Sigmoid colon (tissue), 7 donors: ENCODE results near the gene ANO1. TPM values are rescaled to one million over a fixed set of nuclear protein-coding genes. Genes with fewer than 3 reads are reported as not detected.
A peak's percentile ranks its signal among the peaks of the same experiment; 100 is the strongest.

ENCODE experiments used
- DNase-seq: peaks from one replicate; pipeline ENCODE4 v3.0.0-alpha.2; 2019
- H3K27ac ChIP-seq, 4 donors: fragments of 200-600 bp; sonication (generic); one replicate each; pipeline ENCODE4 v1.5.1; 2016 to 2019; ENCODE audit warnings: mild to moderate bottlenecking in 1 of 4
- H3K27me3 ChIP-seq, 3 donors: fragments of 200-600 bp; sonication (generic); one replicate each; pipeline ENCODE4 v1.5.1; 2019; ENCODE audit warnings: mild to moderate bottlenecking in 1 of 3
- H3K36me3 ChIP-seq, 4 donors: fragments of 200-600 bp; sonication (generic); one replicate each; pipeline ENCODE4 v1.5.1; 2016 to 2019
- H3K4me1 ChIP-seq, 4 donors: fragments of 200-600 bp; sonication (generic); one replicate each; pipeline ENCODE4 v1.5.1; 2017 to 2019
- H3K4me3 ChIP-seq, 4 donors: fragments of 200-600 bp; sonication (generic); one replicate each; pipeline ENCODE4 v1.5.1; 2017 to 2019; ENCODE audit warnings: mild to moderate bottlenecking in 2 of 4, moderate library complexity in 1 of 4
- H3K9me3 ChIP-seq, 4 donors: fragments of 200-600 bp in 3 of 4; sonication (generic) in 3 of 4; one replicate each; pipeline versions ENCODE4 v1.5.1 to v1.6.1; 2013 to 2019
- CTCF ChIP-seq, 4 experiments: fragments of 450-650 bp in 3 of 4; fragments of 200-600 bp in 1 of 4; IDR thresholded peaks; one replicate each; pipeline ENCODE4 v1.5.1; 2016 to 2019; ENCODE audit warnings: antibody characterized with exemption in 4 of 4, mild to moderate bottlenecking in 3 of 4, moderate library complexity in 2 of 4
- EP300 ChIP-seq, 4 donors: sonication (generic); formaldehyde crosslinking; IDR thresholded peaks; one replicate each; pipeline ENCODE4 v1.6.1; 2017; ENCODE audit warnings: antibody characterized with exemption in 4 of 4
- POLR2A ChIP-seq, 2 donors: fragments of 450-650 bp; IDR thresholded peaks; one replicate each; pipeline ENCODE4 v1.6.1; 2016; ENCODE audit warnings: antibody characterized with exemption in 2 of 2, mild to moderate bottlenecking in 2 of 2, moderate library complexity in 2 of 2
- POLR2AphosphoS5 ChIP-seq, 4 donors: sonication (generic); formaldehyde crosslinking; IDR thresholded peaks; one replicate each; pipeline ENCODE4 v1.6.1; 2017; ENCODE audit warnings: antibody characterized with exemption in 4 of 4
- WGBS, 2 donors: extraction: QIAGEN DNeasy Blood & Tissue Kit; methylation state at CpG; one replicate each; pipeline ENCODE4 v1.1.7; 2013; 5-methylcytosine and 5-hydroxymethylcytosine counted together
- intact Hi-C: fragments of 100-400 bp; cut with DNase I; formaldehyde crosslinking; loops from one replicate; pipeline ENCODE4 v1.15.1; 2023
- polyA plus RNA-seq, 3 donors: library from polyadenylated mRNA; stranded (reverse); fragments of 200-250 nt; gene quantifications; one replicate each; pipeline ENCODE4 v1.2.3, GENCODE V29; 2013
- total RNA-seq, 4 donors: library from RNA; depleted of rRNA; stranded (reverse); fragments of >200 nt; gene quantifications; one replicate each; pipeline ENCODE4 v1.1.0, GENCODE V29; 2016
- donor health status: healthy with polysubstance abuse.
- donor health status: Bipolar disorder and iron deficiency.
- donor health status: healthy.

The ANO1 gene
- total and polyA plus RNA-seq, 7 donors, result 0.60 to 33.9 (median 17.4) TPM

GRCh38 chr11:70134490-70134889 lies 56.4 kb downstream of the ANO1 start:
- no peak for TF ChIP-seq POLR2A (IDR thresholded peaks at IDR 0.05)
- TF ChIP-seq POLR2AphosphoS5 (IDR thresholded peaks at IDR 0.05), result no peak
- H3K27me3 ChIP-seq, result no peaks in the 10 kb centered on the region
- intact Hi-C loops, result no loop called here
- H3K36me3 ChIP-seq, result no peaks in the 10 kb centered on the region
- no peak overlapping the region for H3K4me3 ChIP-seq
- 87 to 89% methylated on average over 14 of the region's 14 CpGs for WGBS, 2 donors
- DNase-seq, result no peak
- no peaks in the 10 kb centered on the region for H3K9me3 ChIP-seq
- H3K27ac ChIP-seq, result peak overlapping the region in 1 of 4 donors; percentile 0
- no peaks in the 10 kb centered on the region for H3K4me1 ChIP-seq

GRCh38 chr11:70135142-70135541 lies 57.0 kb downstream of the ANO1 start:
- H3K27me3 ChIP-seq, result no peaks in the 10 kb centered on the region
- H3K27ac ChIP-seq, result peak overlapping the region in 1 of 4 donors; percentile 0
- TF ChIP-seq POLR2AphosphoS5 (IDR thresholded peaks at IDR 0.05) (no peak), EP300 (IDR thresholded peaks at IDR 0.05) (no peak), CTCF (IDR thresholded peaks at IDR 0.05) (no peak), POLR2A (IDR thresholded peaks at IDR 0.05) (no peak)
- no peaks in the 10 kb centered on the region for H3K36me3 ChIP-seq
- H3K9me3 ChIP-seq, result no peaks in the 10 kb centered on the region
- intact Hi-C loops, result no loop called here
- no peaks in the 10 kb centered on the region for H3K4me1 ChIP-seq
- 80 to 82% methylated on average over 8 of the region's 8 CpGs for WGBS, 2 donors
- no peak for DNase-seq
- H3K4me3 ChIP-seq, result no peak overlapping the region

- intact Hi-C loops, result no loop called here
- Histone ChIP-seq H3K4me3 (no peak overlapping the region), H3K36me3 (no peaks in the 10 kb centered on the region), H3K27me3 (no peaks in the 10 kb centered on the region), H3K27ac (peak overlapping the region in 1 of 4 donors; percentile 6), H3K4me1 (peaks cover 0 to 3% (median 0%) of the 10 kb centered on the region in 4 donors), H3K9me3 (no peaks in the 10 kb centered on the region)
- WGBS, 2 donors, result 75 to 76% methylated on average over 15 of the region's 15 CpGs
- TF ChIP-seq POLR2AphosphoS5 (IDR thresholded peaks at IDR 0.05) (no peak), EP300 (IDR thresholded peaks at IDR 0.05) (no peak), CTCF (IDR thresholded peaks at IDR 0.05) (no peak), POLR2A (IDR thresholded peaks at IDR 0.05) (no peak)
- no peak for DNase-seq
Measured at GRCh38 chr11:70135625-70136059, 57.5 kb downstream of the ANO1 start.

- no peak for TF ChIP-seq POLR2A (IDR thresholded peaks at IDR 0.05)
- no peak for TF ChIP-seq EP300 (IDR thresholded peaks at IDR 0.05)
- TF ChIP-seq POLR2AphosphoS5 (IDR thresholded peaks at IDR 0.05), result no peak
- TF ChIP-seq CTCF (IDR thresholded peaks at IDR 0.05), result no peak
- H3K4me1 ChIP-seq, result peaks cover 0 to 19% (median 9%) of the 10 kb centered on the region in 4 donors
- 92% methylated on average over 12 of the region's 12 CpGs for WGBS, 2 donors
- H3K9me3 ChIP-seq, result no peaks in the 10 kb centered on the region
- H3K27me3 ChIP-seq, result peaks cover 0 to 8% (median 7%) of the 10 kb centered on the region in 3 donors
- no peak for DNase-seq
- no peak overlapping the region for H3K4me3 ChIP-seq
- no peaks in the 10 kb centered on the region for H3K36me3 ChIP-seq
- H3K27ac ChIP-seq, result no peak overlapping the region
- intact Hi-C loops, result no loop called here
Measured at GRCh38 chr11:70137383-70137782, 59.3 kb downstream of the ANO1 start.

- H3K27ac ChIP-seq, result no peak overlapping the region
- TF ChIP-seq POLR2A (IDR thresholded peaks at IDR 0.05) (no peak), POLR2AphosphoS5 (IDR thresholded peaks at IDR 0.05) (no peak), EP300 (IDR thresholded peaks at IDR 0.05) (no peak), CTCF (IDR thresholded peaks at IDR 0.05) (no peak)
- peaks cover 0 to 18% (median 15%) of the 10 kb centered on the region in 3 donors for H3K27me3 ChIP-seq
- no peaks in the 10 kb centered on the region for H3K36me3 ChIP-seq
- intact Hi-C loops, result no loop called here
- no peaks in the 10 kb centered on the region for H3K9me3 ChIP-seq
- H3K4me1 ChIP-seq, result peaks cover 0 to 19% (median 9%) of the 10 kb centered on the region in 4 donors
- no peak overlapping the region for H3K4me3 ChIP-seq
- 87 to 88% methylated on average over 9 of the region's 9 CpGs for WGBS, 2 donors
- no peak for DNase-seq
Measured at GRCh38 chr11:70138403-70138802, 60.3 kb downstream of the ANO1 start.
